ENCODE measurements around the gene CD86.

The CD86 gene

GRCh38 chr3:122105626-122106025, 50.5 kb downstream of the CD86 start:
- Histone ChIP-seq H3K4me2 (ENCODE audit: low read length) (peak overlapping the region; percentile 42), H3K79me2 (ENCODE audit: control insufficient read depth, low read length) (no peaks in the 10 kb centered on the region), H3K4me3 (ENCODE audit: low read length) (0 out of 2 replicates have a peak overlapping the region, but pooled peaks have one; percentile 18), H4K20me1 (ENCODE audit: control insufficient read depth, insufficient read depth, low read depth, low read length) (no peaks in the 10 kb centered on the region), H3K9me3 (ENCODE audit: control insufficient read depth, insufficient read depth, low read length) (no peaks in the 10 kb centered on the region), H3K9me2 (replicated peaks; ENCODE audit: control insufficient read depth, low read length) (no peaks in the 10 kb centered on the region), H3K4me1 (ENCODE audit: control insufficient read depth, low read length) (peaks cover 28% of the 10 kb centered on the region), H3K27me3 (ENCODE audit: control insufficient read depth, low read length) (no peaks in the 10 kb centered on the region), H3F3A (ENCODE audit: control insufficient read depth, insufficient read depth) (no peaks in the 10 kb centered on the region), H3K36me3 (ENCODE audit: control insufficient read depth, low read length) (no peaks in the 10 kb centered on the region), H3K27ac (ENCODE audit: low read depth, low read length) (no peak overlapping the region)
- TF ChIP-seq EZH2phosphoT487 (IDR thresholded peaks at IDR 0.05; ENCODE audit: borderline replicate concordance, low read length), result no peak
- TF ChIP-seq, protein P1, sequence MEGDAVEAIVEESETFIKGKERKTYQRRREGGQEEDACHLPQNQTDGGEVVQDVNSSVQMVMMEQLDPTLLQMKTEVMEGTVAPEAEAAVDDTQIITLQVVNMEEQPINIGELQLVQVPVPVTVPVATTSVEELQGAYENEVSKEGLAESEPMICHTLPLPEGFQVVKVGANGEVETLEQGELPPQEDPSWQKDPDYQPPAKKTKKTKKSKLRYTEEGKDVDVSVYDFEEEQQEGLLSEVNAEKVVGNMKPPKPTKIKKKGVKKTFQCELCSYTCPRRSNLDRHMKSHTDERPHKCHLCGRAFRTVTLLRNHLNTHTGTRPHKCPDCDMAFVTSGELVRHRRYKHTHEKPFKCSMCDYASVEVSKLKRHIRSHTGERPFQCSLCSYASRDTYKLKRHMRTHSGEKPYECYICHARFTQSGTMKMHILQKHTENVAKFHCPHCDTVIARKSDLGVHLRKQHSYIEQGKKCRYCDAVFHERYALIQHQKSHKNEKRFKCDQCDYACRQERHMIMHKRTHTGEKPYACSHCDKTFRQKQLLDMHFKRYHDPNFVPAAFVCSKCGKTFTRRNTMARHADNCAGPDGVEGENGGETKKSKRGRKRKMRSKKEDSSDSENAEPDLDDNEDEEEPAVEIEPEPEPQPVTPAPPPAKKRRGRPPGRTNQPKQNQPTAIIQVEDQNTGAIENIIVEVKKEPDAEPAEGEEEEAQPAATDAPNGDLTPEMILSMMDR (IDR thresholded peaks at IDR 0.05; ENCODE audit: low read depth, low read length, poor library complexity, severe bottlenecking), result no peak

DNA sequence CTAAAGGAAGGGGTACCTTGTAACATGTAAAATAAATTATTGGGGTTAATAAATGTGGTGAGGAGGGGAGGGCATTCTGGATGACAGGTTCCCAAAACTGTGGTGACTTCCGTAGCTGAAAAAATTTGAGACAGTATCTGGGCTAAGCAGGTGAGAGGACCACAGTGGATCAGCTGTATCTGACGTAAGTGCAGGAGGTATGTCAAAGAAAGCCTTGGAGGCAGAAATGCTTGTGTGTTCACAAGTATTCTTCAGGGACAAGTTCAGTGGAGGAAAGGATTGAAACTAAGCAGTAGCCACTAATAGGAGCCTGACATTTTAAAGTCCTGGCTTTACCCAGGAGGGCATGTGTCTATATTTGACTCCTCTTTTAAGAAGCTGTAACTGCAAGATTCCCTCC, 52.0 kb downstream of the CD86 start:
- H3K4me1 ChIP-seq (ENCODE audit: control insufficient read depth, low read length), result peaks cover 18% of the 10 kb centered on the region
- no peaks in the 10 kb centered on the region for H3K36me3 ChIP-seq (ENCODE audit: control insufficient read depth, low read length)
- no peaks in the 10 kb centered on the region for H4K20me1 ChIP-seq (ENCODE audit: control insufficient read depth, insufficient read depth, low read depth, low read length)
- H3F3A ChIP-seq (ENCODE audit: control insufficient read depth, insufficient read depth), result no peaks in the 10 kb centered on the region
- H3K27ac ChIP-seq (ENCODE audit: low read depth, low read length), result no peak overlapping the region
- H3K9me3 ChIP-seq (ENCODE audit: control insufficient read depth, insufficient read depth, low read length), result no peaks in the 10 kb centered on the region
- no peak overlapping the region for H3K4me2 ChIP-seq (ENCODE audit: low read length)
- H3K27me3 ChIP-seq (ENCODE audit: control insufficient read depth, low read length), result no peaks in the 10 kb centered on the region
- H3K4me3 ChIP-seq (ENCODE audit: low read length), result no peak overlapping the region
- H3K79me2 ChIP-seq (ENCODE audit: control insufficient read depth, low read length), result no peaks in the 10 kb centered on the region
- no peak for TF ChIP-seq EZH2phosphoT487 (IDR thresholded peaks at IDR 0.05; ENCODE audit: borderline replicate concordance, low read length)
- TF ChIP-seq, protein P1 (IDR thresholded peaks at IDR 0.05; ENCODE audit: low read depth, low read length, poor library complexity, severe bottlenecking), result no peak
- no peaks in the 10 kb centered on the region for H3K9me2 ChIP-seq (replicated peaks; ENCODE audit: control insufficient read depth, low read length)

DNA sequence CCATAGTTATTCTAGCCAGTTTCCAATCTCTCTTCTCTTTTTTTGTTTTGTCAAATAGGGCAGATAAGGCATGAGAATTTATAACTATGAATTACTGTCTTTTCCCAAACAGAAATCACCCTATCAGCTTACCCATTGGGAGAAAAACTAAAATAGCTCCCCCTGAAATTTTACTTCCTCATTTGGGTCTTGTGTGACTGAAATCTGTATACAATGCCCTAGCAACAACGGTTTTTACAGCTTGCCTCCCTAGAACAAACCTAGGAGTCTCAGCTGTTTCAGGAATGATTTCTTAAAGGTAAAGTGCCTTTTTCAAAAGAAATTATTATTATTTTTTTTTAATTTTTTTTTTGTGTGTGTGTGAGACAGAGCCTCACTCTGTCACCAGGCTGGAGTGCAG, 56.8 kb downstream of the CD86 start:
- H3K27ac ChIP-seq (ENCODE audit: low read depth, low read length), result no peak overlapping the region
- H3K9me3 ChIP-seq (ENCODE audit: control insufficient read depth, insufficient read depth, low read length), result no peaks in the 10 kb centered on the region
- no peak overlapping the region for H3K4me2 ChIP-seq (ENCODE audit: low read length)
- H3K4me1 ChIP-seq (ENCODE audit: control insufficient read depth, low read length), result no peaks in the 10 kb centered on the region
- no peak overlapping the region for H3K4me3 ChIP-seq (ENCODE audit: low read length)
- no peak for TF ChIP-seq EZH2phosphoT487 (IDR thresholded peaks at IDR 0.05; ENCODE audit: borderline replicate concordance, low read length)
- TF ChIP-seq, protein P1 (IDR thresholded peaks at IDR 0.05; ENCODE audit: low read depth, low read length, poor library complexity, severe bottlenecking), result no peak
- no peaks in the 10 kb centered on the region for H4K20me1 ChIP-seq (ENCODE audit: control insufficient read depth, insufficient read depth, low read depth, low read length)
- H3K36me3 ChIP-seq (ENCODE audit: control insufficient read depth, low read length), result no peaks in the 10 kb centered on the region
- no peaks in the 10 kb centered on the region for H3K79me2 ChIP-seq (ENCODE audit: control insufficient read depth, low read length)
- H3K27me3 ChIP-seq (ENCODE audit: control insufficient read depth, low read length), result no peaks in the 10 kb centered on the region
- no peaks in the 10 kb centered on the region for H3F3A ChIP-seq (ENCODE audit: control insufficient read depth, insufficient read depth)
- H3K9me2 ChIP-seq (replicated peaks; ENCODE audit: control insufficient read depth, low read length), result no peaks in the 10 kb centered on the region

GRCh38 chr3:122112754-122113153, 57.6 kb downstream of the CD86 start:
- Histone ChIP-seq H3F3A (ENCODE audit: control insufficient read depth, insufficient read depth) (no peaks in the 10 kb centered on the region), H4K20me1 (ENCODE audit: control insufficient read depth, insufficient read depth, low read depth, low read length) (no peaks in the 10 kb centered on the region), H3K9me3 (ENCODE audit: control insufficient read depth, insufficient read depth, low read length) (no peaks in the 10 kb centered on the region), H3K79me2 (ENCODE audit: control insufficient read depth, low read length) (no peaks in the 10 kb centered on the region), H3K36me3 (ENCODE audit: control insufficient read depth, low read length) (no peaks in the 10 kb centered on the region), H3K27ac (ENCODE audit: low read depth, low read length) (no peak overlapping the region), H3K4me1 (ENCODE audit: control insufficient read depth, low read length) (no peaks in the 10 kb centered on the region), H3K4me2 (ENCODE audit: low read length) (no peak overlapping the region), H3K9me2 (replicated peaks; ENCODE audit: control insufficient read depth, low read length) (no peaks in the 10 kb centered on the region), H3K27me3 (ENCODE audit: control insufficient read depth, low read length) (no peaks in the 10 kb centered on the region), H3K4me3 (ENCODE audit: low read length) (no peak overlapping the region)
- TF ChIP-seq, protein P1 (IDR thresholded peaks at IDR 0.05; ENCODE audit: low read depth, low read length, poor library complexity, severe bottlenecking), result no peak
- no peak for TF ChIP-seq EZH2phosphoT487 (IDR thresholded peaks at IDR 0.05; ENCODE audit: borderline replicate concordance, low read length)

All from DOHH2 (cell line).